Measurements from ENCODE around the gene NPC2.

DNA sequence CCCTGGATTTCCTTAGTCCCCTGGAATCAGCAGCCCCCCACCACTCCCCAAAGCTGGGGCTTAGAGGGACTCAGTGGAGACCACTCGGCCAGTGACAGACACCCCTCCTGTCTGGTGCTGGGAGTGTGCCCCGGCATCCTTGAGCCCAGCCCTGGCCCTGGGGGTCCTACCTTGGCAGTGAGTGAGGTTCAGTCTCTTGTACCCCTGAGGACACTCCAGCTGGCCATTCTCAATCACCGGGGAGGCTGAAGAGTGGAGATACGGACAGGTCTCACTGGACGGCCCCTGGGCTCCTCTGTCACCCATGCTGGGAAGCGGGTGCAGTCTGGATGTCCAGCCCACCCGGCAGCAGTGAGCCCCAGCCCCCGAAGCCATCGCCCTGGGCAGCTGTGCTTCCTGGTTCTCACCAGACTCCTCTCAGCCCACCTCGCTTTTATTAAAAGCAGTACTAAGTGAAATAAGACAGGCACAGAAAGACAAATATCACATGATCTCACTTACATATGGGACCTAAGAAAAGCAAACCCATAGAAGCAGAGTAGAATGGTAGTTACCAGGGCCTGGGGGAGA lies 42.7 kb upstream of the NPC2 start:
- TF ChIP-seq EZH2 (IDR thresholded peaks at IDR 0.05; ENCODE audit: insufficient read depth, poor library complexity, severe bottlenecking) (no peak), EZH2phosphoT487 (IDR thresholded peaks at IDR 0.05; ENCODE audit: insufficient read depth, low read depth) (no peak)
